Testis (tissue), 3 donors: ENCODE results near the gene MARCKS. TPM values are rescaled to one million over a fixed set of nuclear protein-coding genes. Genes with fewer than 3 reads are reported as not detected.

Experiments
- DNase-seq: peaks from one replicate; pipeline ENCODE4 v3.0.0-alpha.2; 2019
- H3K27ac ChIP-seq, 2 donors: fragments of 200-600 bp; sonication (generic); one replicate each; pipeline ENCODE4 v1.5.1; 2019
- H3K27me3 ChIP-seq: fragments of 200-600 bp; sonication (generic); one replicate; pipeline ENCODE4 v1.5.1; 2019
- H3K36me3 ChIP-seq: fragments of 200-600 bp; sonication (generic); one replicate; pipeline ENCODE4 v1.5.1; 2017; ENCODE audit warnings: low read depth; ENCODE audit errors: missing control alignments
- H3K4me1 ChIP-seq: fragments of 200-600 bp; sonication (generic); one replicate; pipeline ENCODE4 v1.5.1; 2019
- H3K4me3 ChIP-seq, 2 donors: fragments of 200-600 bp; sonication (generic); one replicate each; pipeline ENCODE4 v1.5.1; 2017 to 2019
- H3K9me3 ChIP-seq: fragments of 200-600 bp; sonication (generic); one replicate; pipeline ENCODE4 v1.5.1; 2017
- CTCF ChIP-seq, 3 experiments: fragments of 450-650 bp in 2 of 3; fragments of 200-600 bp in 1 of 3; sonication (generic) in 1 of 3; IDR thresholded peaks; one replicate each; pipeline ENCODE4 v1.5.1; 2016 to 2019; ENCODE audit warnings: antibody characterized with exemption in 3 of 3, mild to moderate bottlenecking in 2 of 3, moderate library complexity in 1 of 3
- POLR2A ChIP-seq: fragments of 450-650 bp; IDR thresholded peaks from one replicate; pipeline ENCODE4 v1.6.1; 2017; ENCODE audit warnings: antibody characterized with exemption, mild to moderate bottlenecking, moderate library complexity
- WGBS, 2 donors: methylation state at CpG; one replicate each; pipeline ENCODE4 v1.1.5; 2018; 5-methylcytosine and 5-hydroxymethylcytosine counted together
- intact Hi-C: fragments of 100-400 bp; cut with DNase I; formaldehyde crosslinking; loops from one replicate; pipeline ENCODE4 v1.15.1; 2023; ENCODE audit warnings: low total_unique reads
- polyA plus RNA-seq: library from polyadenylated mRNA; stranded (reverse); fragments of 350-450 nt; fragmentation: Illumina TruSeq; extraction: RNeasy Lipid Tissue Mini Kit (QIAGEN cat#74804); gene quantifications from one replicate; pipeline ENCODE4 v1.2.3, GENCODE V29; 2014; ENCODE audit warnings: low read depth, low replicate concordance; ENCODE audit not compliant: insufficient read depth
- total RNA-seq, 2 donors: library from RNA; depleted of rRNA; stranded (reverse); fragments of >200 nt; gene quantifications; one replicate each; pipeline ENCODE4 v1.2.3, GENCODE V29; 2016

Gene MARCKS
- total and polyA plus RNA-seq, 3 donors from 2014 or later, result 21.5 to 32.7 (median 26.6) TPM

- H3K9me3 ChIP-seq, result no peaks in the 10 kb centered on the region
- no peaks in the 10 kb centered on the region for H3K36me3 ChIP-seq
- no peak for TF ChIP-seq POLR2A
- TF ChIP-seq CTCF (IDR thresholded peaks at IDR 0.05), result no peak
- H3K27me3 ChIP-seq, result no peaks in the 10 kb centered on the region
- 83 to 86% methylated on average over 5 of the region's 5 CpGs for WGBS, 2 donors
- H3K27ac ChIP-seq, result no peak overlapping the region
- no peak for DNase-seq
- intact Hi-C loops, result no loop called here
- H3K4me3 ChIP-seq, result no peak overlapping the region
- no peaks in the 10 kb centered on the region for H3K4me1 ChIP-seq
These were observed 9.7 kb upstream of the MARCKS start for GRCh38 chr6:113847447-113847846.

- no peak overlapping the region for H3K27ac ChIP-seq
- no peaks in the 10 kb centered on the region for H3K36me3 ChIP-seq
- intact Hi-C loops, result no loop called here
- DNase-seq, result no peak
- no peaks in the 10 kb centered on the region for H3K27me3 ChIP-seq
- TF ChIP-seq POLR2A (no peak), CTCF (IDR thresholded peaks at IDR 0.05) (no peak)
- no peaks in the 10 kb centered on the region for H3K9me3 ChIP-seq
- H3K4me1 ChIP-seq, result no peaks in the 10 kb centered on the region
- H3K4me3 ChIP-seq, result no peak overlapping the region
These were observed 8.9 kb upstream of the MARCKS start for GRCh38 chr6:113848280-113848679.

- intact Hi-C loops, result no loop called here
- Histone ChIP-seq H3K36me3 (no peaks in the 10 kb centered on the region), H3K4me1 (no peaks in the 10 kb centered on the region), H3K27ac (no peak overlapping the region), H3K9me3 (no peaks in the 10 kb centered on the region), H3K4me3 (no peak overlapping the region), H3K27me3 (no peaks in the 10 kb centered on the region)
- TF ChIP-seq POLR2A (no peak), CTCF (IDR thresholded peaks at IDR 0.05) (no peak)
- 91 to 100% methylated on average over 1 of the region's 1 CpG for WGBS, 2 donors
- DNase-seq, result no peak
These were observed 8.3 kb upstream of the MARCKS start for GRCh38 chr6:113848811-113849210.

GRCh38 chr6:113853252-113853651 is 3.9 kb upstream of the MARCKS start:
- Histone ChIP-seq H3K4me3 (no peak overlapping the region), H3K9me3 (no peaks in the 10 kb centered on the region), H3K27ac (no peak overlapping the region), H3K36me3 (no peaks in the 10 kb centered on the region), H3K4me1 (no peaks in the 10 kb centered on the region), H3K27me3 (no peaks in the 10 kb centered on the region)
- no peak for DNase-seq
- intact Hi-C loops, result no loop called here
- no peak for TF ChIP-seq CTCF (IDR thresholded peaks at IDR 0.05)
- TF ChIP-seq POLR2A, result no peak
- WGBS, 2 donors, result 86 to 91% methylated on average over 3 of the region's 3 CpGs
